Measurements from ENCODE around the gene CDKN2AIPNL.

The CDKN2AIPNL gene

GRCh38 chr5:134451225-134451935, 39.7 kb upstream of the CDKN2AIPNL start:
- Histone ChIP-seq H3K4me3 (ENCODE audit: low read length in 2 of 2) (no peak overlapping the region), H3K4me1 (ENCODE audit: control insufficient read depth in 2 of 2, insufficient read depth in 2 of 2, low read length in 2 of 2) (peaks cover 0 to 14% of the 10 kb centered on the region in 2 donors), H3K9me3 (ENCODE audit: control insufficient read depth in 2 of 2, low read length in 2 of 2) (no peaks in the 10 kb centered on the region), H3K27ac (ENCODE audit: low read depth in 2 of 2, low read length in 2 of 2) (no peak overlapping the region), H3K27me3 (ENCODE audit: control insufficient read depth in 2 of 2, insufficient read depth in 2 of 2, low read length in 2 of 2) (no peaks in the 10 kb centered on the region), H3K9ac (ENCODE audit: low read depth in 1 of 2, low read length in 2 of 2) (no peak overlapping the region), H3K36me3 (ENCODE audit: control insufficient read depth in 2 of 2, insufficient read depth in 2 of 2, low read length in 2 of 2) (no peaks in the 10 kb centered on the region)

- Histone ChIP-seq H3K27ac (ENCODE audit: low read depth in 2 of 2, low read length in 2 of 2) (no peak overlapping the region), H3K9ac (ENCODE audit: low read depth in 1 of 2, low read length in 2 of 2) (no peak overlapping the region), H3K9me3 (ENCODE audit: control insufficient read depth in 2 of 2, low read length in 2 of 2) (no peaks in the 10 kb centered on the region), H3K4me1 (ENCODE audit: control insufficient read depth in 2 of 2, insufficient read depth in 2 of 2, low read length in 2 of 2) (peaks cover 0 to 16% of the 10 kb centered on the region in 2 donors), H3K4me3 (ENCODE audit: low read length in 2 of 2) (no peak overlapping the region), H3K27me3 (ENCODE audit: control insufficient read depth in 2 of 2, insufficient read depth in 2 of 2, low read length in 2 of 2) (no peaks in the 10 kb centered on the region), H3K36me3 (ENCODE audit: control insufficient read depth in 2 of 2, insufficient read depth in 2 of 2, low read length in 2 of 2) (no peaks in the 10 kb centered on the region)
These were observed 38.7 kb upstream of the CDKN2AIPNL start for GRCh38 chr5:134450374-134450773.

GRCh38 chr5:134449167-134449566, 37.5 kb upstream of the CDKN2AIPNL start:
- Histone ChIP-seq H3K4me1 (ENCODE audit: control insufficient read depth in 2 of 2, insufficient read depth in 2 of 2, low read length in 2 of 2) (peaks cover 0 to 22% of the 10 kb centered on the region in 2 donors), H3K9me3 (ENCODE audit: control insufficient read depth in 2 of 2, low read length in 2 of 2) (no peaks in the 10 kb centered on the region), H3K9ac (ENCODE audit: low read depth in 1 of 2, low read length in 2 of 2) (no peak overlapping the region), H3K27ac (ENCODE audit: low read depth in 2 of 2, low read length in 2 of 2) (no peak overlapping the region), H3K4me3 (ENCODE audit: low read length in 2 of 2) (no peak overlapping the region), H3K27me3 (ENCODE audit: control insufficient read depth in 2 of 2, insufficient read depth in 2 of 2, low read length in 2 of 2) (no peaks in the 10 kb centered on the region), H3K36me3 (ENCODE audit: control insufficient read depth in 2 of 2, insufficient read depth in 2 of 2, low read length in 2 of 2) (no peaks in the 10 kb centered on the region)

DNA sequence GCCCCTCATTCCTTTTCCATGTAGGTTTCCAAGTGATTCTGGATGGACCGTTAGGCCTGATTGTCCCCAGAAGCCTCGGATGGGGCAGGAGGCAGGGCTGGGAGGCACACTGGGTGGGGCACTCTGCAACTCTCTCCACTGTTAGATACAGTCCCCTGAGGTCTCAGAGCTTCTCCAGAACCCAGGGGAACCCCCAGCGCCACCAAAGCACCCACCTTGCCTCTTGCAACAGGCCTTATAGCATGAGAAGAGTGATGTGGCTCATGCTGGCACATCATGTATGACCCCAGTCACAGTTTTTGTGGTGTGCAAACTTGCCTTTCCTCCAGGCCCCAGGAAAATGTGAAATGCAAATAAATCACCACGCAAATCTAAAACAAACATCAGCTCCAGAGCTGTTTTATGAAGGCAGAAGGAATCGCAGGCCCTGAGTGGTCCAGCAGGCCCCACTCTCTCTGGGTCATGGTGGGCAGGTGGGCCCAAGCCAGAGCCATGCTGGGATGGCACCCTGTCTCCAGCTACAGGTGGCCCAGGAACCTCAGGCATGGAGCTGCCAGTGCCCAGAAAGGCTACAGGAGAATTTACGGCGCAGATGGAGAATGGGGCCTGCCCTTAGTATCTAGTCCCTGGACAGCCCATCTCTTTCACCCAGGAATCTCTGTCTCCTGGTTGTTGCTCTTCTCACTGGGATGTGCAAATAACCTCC, 36.3 kb upstream of the CDKN2AIPNL start:
- no peaks in the 10 kb centered on the region for H3K36me3 ChIP-seq (ENCODE audit: control insufficient read depth in 2 of 2, insufficient read depth in 2 of 2, low read length in 2 of 2)
- peaks cover 0 to 25% of the 10 kb centered on the region in 2 donors for H3K4me1 ChIP-seq (ENCODE audit: control insufficient read depth in 2 of 2, insufficient read depth in 2 of 2, low read length in 2 of 2)
- H3K9me3 ChIP-seq (ENCODE audit: control insufficient read depth in 2 of 2, low read length in 2 of 2): no peaks in the 10 kb centered on the region
- no peak overlapping the region for H3K9ac ChIP-seq (ENCODE audit: low read depth in 1 of 2, low read length in 2 of 2)
- no peaks in the 10 kb centered on the region for H3K27me3 ChIP-seq (ENCODE audit: control insufficient read depth in 2 of 2, insufficient read depth in 2 of 2, low read length in 2 of 2)
- no peak overlapping the region for H3K4me3 ChIP-seq (ENCODE audit: low read length in 2 of 2)
- H3K27ac ChIP-seq (ENCODE audit: low read depth in 2 of 2, low read length in 2 of 2): no peak overlapping the region

DNA sequence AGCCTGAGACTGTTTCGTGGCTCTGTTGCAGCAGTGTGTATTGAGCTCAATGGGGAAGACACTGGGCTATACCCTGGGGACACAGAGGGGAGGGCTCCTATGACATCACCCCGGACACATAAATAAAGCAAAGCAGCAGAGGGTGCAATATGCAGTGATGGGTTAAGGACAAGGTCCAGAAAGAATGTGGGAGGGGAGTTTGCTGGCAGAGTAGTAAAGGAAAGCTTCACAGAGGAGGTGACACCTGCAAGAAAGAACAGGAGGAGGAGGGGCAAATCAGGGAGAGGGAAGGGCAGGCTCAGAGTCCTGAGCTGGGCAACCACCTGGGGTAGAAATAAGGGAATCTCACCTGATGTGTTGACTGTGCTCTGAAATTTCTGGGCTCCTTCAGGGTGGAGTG, 35.3 kb upstream of the CDKN2AIPNL start:
- Histone ChIP-seq H3K9ac (ENCODE audit: low read depth in 1 of 2, low read length in 2 of 2) (no peak overlapping the region), H3K4me1 (ENCODE audit: control insufficient read depth in 2 of 2, insufficient read depth in 2 of 2, low read length in 2 of 2) (peaks cover 0 to 25% of the 10 kb centered on the region in 2 donors), H3K36me3 (ENCODE audit: control insufficient read depth in 2 of 2, insufficient read depth in 2 of 2, low read length in 2 of 2) (no peaks in the 10 kb centered on the region), H3K27ac (ENCODE audit: low read depth in 2 of 2, low read length in 2 of 2) (peak overlapping the region; percentile 16 to 44), H3K4me3 (ENCODE audit: low read length in 2 of 2) (peak overlapping the region in 1 of 2 donors; percentile 20), H3K27me3 (ENCODE audit: control insufficient read depth in 2 of 2, insufficient read depth in 2 of 2, low read length in 2 of 2) (no peaks in the 10 kb centered on the region), H3K9me3 (ENCODE audit: control insufficient read depth in 2 of 2, low read length in 2 of 2) (no peaks in the 10 kb centered on the region)

GRCh38 chr5:134445856-134446818, 34.5 kb upstream of the CDKN2AIPNL start:
- Histone ChIP-seq H3K36me3 (ENCODE audit: control insufficient read depth in 2 of 2, insufficient read depth in 2 of 2, low read length in 2 of 2) (no peaks in the 10 kb centered on the region), H3K9ac (ENCODE audit: low read depth in 1 of 2, low read length in 2 of 2) (no peak overlapping the region), H3K4me1 (ENCODE audit: control insufficient read depth in 2 of 2, insufficient read depth in 2 of 2, low read length in 2 of 2) (peaks cover 0 to 25% of the 10 kb centered on the region in 2 donors), H3K27ac (ENCODE audit: low read depth in 2 of 2, low read length in 2 of 2) (peak overlapping the region in 1 of 2 donors; percentile 44), H3K9me3 (ENCODE audit: control insufficient read depth in 2 of 2, low read length in 2 of 2) (no peaks in the 10 kb centered on the region), H3K27me3 (ENCODE audit: control insufficient read depth in 2 of 2, insufficient read depth in 2 of 2, low read length in 2 of 2) (no peaks in the 10 kb centered on the region), H3K4me3 (ENCODE audit: low read length in 2 of 2) (peak overlapping the region in 1 of 2 donors; percentile 20)

- peaks cover 0 to 31% of the 10 kb centered on the region in 2 donors for H3K4me1 ChIP-seq (ENCODE audit: control insufficient read depth in 2 of 2, insufficient read depth in 2 of 2, low read length in 2 of 2)
- no peak overlapping the region for H3K4me3 ChIP-seq (ENCODE audit: low read length in 2 of 2)
- no peak overlapping the region for H3K9ac ChIP-seq (ENCODE audit: low read depth in 1 of 2, low read length in 2 of 2)
- no peaks in the 10 kb centered on the region for H3K36me3 ChIP-seq (ENCODE audit: control insufficient read depth in 2 of 2, insufficient read depth in 2 of 2, low read length in 2 of 2)
- no peak overlapping the region for H3K27ac ChIP-seq (ENCODE audit: low read depth in 2 of 2, low read length in 2 of 2)
- H3K27me3 ChIP-seq (ENCODE audit: control insufficient read depth in 2 of 2, insufficient read depth in 2 of 2, low read length in 2 of 2): no peaks in the 10 kb centered on the region
- no peaks in the 10 kb centered on the region for H3K9me3 ChIP-seq (ENCODE audit: control insufficient read depth in 2 of 2, low read length in 2 of 2)
These were observed 33.3 kb upstream of the CDKN2AIPNL start for GRCh38 chr5:134444941-134445471.

GRCh38 chr5:134440201-134440755, 28.6 kb upstream of the CDKN2AIPNL start:
- H3K9ac ChIP-seq (ENCODE audit: low read depth in 1 of 2, low read length in 2 of 2): no peak overlapping the region
- H3K27ac ChIP-seq (ENCODE audit: low read depth in 2 of 2, low read length in 2 of 2): peak overlapping the region in 1 of 2 donors; percentile 29
- H3K4me1 ChIP-seq (ENCODE audit: control insufficient read depth in 2 of 2, insufficient read depth in 2 of 2, low read length in 2 of 2): peaks cover 39 to 52% of the 10 kb centered on the region in 2 donors
- H3K36me3 ChIP-seq (ENCODE audit: control insufficient read depth in 2 of 2, insufficient read depth in 2 of 2, low read length in 2 of 2): no peaks in the 10 kb centered on the region
- H3K4me3 ChIP-seq (ENCODE audit: low read length in 2 of 2): no peak overlapping the region
- H3K9me3 ChIP-seq (ENCODE audit: control insufficient read depth in 2 of 2, low read length in 2 of 2): no peaks in the 10 kb centered on the region
- no peaks in the 10 kb centered on the region for H3K27me3 ChIP-seq (ENCODE audit: control insufficient read depth in 2 of 2, insufficient read depth in 2 of 2, low read length in 2 of 2)

GRCh38 chr5:134439210-134439654, 27.6 kb upstream of the CDKN2AIPNL start:
- Histone ChIP-seq H3K27ac (ENCODE audit: low read depth in 2 of 2, low read length in 2 of 2) (peak overlapping the region; percentile 23 to 46), H3K9me3 (ENCODE audit: control insufficient read depth in 2 of 2, low read length in 2 of 2) (no peaks in the 10 kb centered on the region), H3K27me3 (ENCODE audit: control insufficient read depth in 2 of 2, insufficient read depth in 2 of 2, low read length in 2 of 2) (no peaks in the 10 kb centered on the region), H3K36me3 (ENCODE audit: control insufficient read depth in 2 of 2, insufficient read depth in 2 of 2, low read length in 2 of 2) (no peaks in the 10 kb centered on the region), H3K4me3 (ENCODE audit: low read length in 2 of 2) (no peak overlapping the region), H3K4me1 (ENCODE audit: control insufficient read depth in 2 of 2, insufficient read depth in 2 of 2, low read length in 2 of 2) (peaks cover 41 to 48% of the 10 kb centered on the region in 2 donors), H3K9ac (ENCODE audit: low read depth in 1 of 2, low read length in 2 of 2) (no peak overlapping the region)

Measured in mucosa of rectum (tissue), 2 donors.